Body of pancreas (tissue), 4 donors: Measurements from ENCODE around the gene ABCG1. TPM values are rescaled to one million over a fixed set of nuclear protein-coding genes. Genes with fewer than 3 reads are reported as not detected.
"Not testable (repeated sequence)": the region's sequence is repeated elsewhere in the genome, so short reads cannot be mapped to it uniquely, and the experiment has no call there.

Experiments
- ATAC-seq: fragments of 150-250 bp; one replicate; pipeline ENCODE4 v1.9.1; 2016
- DNase-seq, 4 donors: peaks; one replicate each; pipeline ENCODE4 v3.0.0-alpha.2; 2019
- H3K27ac ChIP-seq, 4 donors: fragments of 200-600 bp; sonication (generic); 1 replicate in 3 of 4; 2 replicates in 1 of 4; pipeline versions ENCODE4 v1.5.1 to v1.6.1; 2016 to 2019; ENCODE audit warnings: mild to moderate bottlenecking in 1 of 4, mixed read lengths in 1 of 4, moderate library complexity in 1 of 4
- H3K27me3 ChIP-seq, 2 donors: fragments of 200-600 bp; sonication (generic); one replicate each; pipeline ENCODE4 v1.6.0; 2016; ENCODE audit warnings: mild to moderate bottlenecking in 1 of 2
- H3K36me3 ChIP-seq, 2 donors: fragments of 200-600 bp; sonication (generic); replicated peaks in 1 of 2; 2 replicates each; pipeline ENCODE4 v1.5.1; 2016; ENCODE audit warnings: low read depth in 2 of 2; ENCODE audit not compliant: insufficient read depth in 1 of 2
- H3K4me1 ChIP-seq: fragments of 200-600 bp; sonication (generic); one replicate; pipeline ENCODE4 v1.6.0; 2016
- H3K4me3 ChIP-seq, 2 donors: fragments of 200-600 bp; sonication (generic); 1 replicate in 1 of 2; 2 replicates in 1 of 2; pipeline ENCODE4 v1.5.1; 2016 to 2019
- H3K9me3 ChIP-seq, 3 donors: fragments of 200-600 bp; sonication (generic); 1 replicate in 2 of 3; 2 replicates in 1 of 3; pipeline ENCODE4 v1.5.1; 2016
- POLR2A ChIP-seq, 3 donors: fragments of 450-650 bp; IDR thresholded peaks; one replicate each; pipeline ENCODE4 v1.6.1; 2016; ENCODE audit warnings: antibody characterized with exemption in 3 of 3, mild to moderate bottlenecking in 2 of 3
- WGBS, 2 donors: methylation state at CpG; one replicate each; pipeline ENCODE4 v1.1.5; 2017; 5-methylcytosine and 5-hydroxymethylcytosine counted together
- intact Hi-C: fragments of 100-400 bp; cut with DNase I; formaldehyde crosslinking; loops from one replicate; pipeline ENCODE4 v1.15.1; 2023
- total RNA-seq, 2 donors: library from RNA; depleted of rRNA; stranded (reverse); fragments of >200 nt; gene quantifications; one replicate each; pipeline ENCODE4 v1.1.0, GENCODE V29; 2016
- TF ChIP-seq, protein P1 (sequence below), 7 experiments: fragments of 450-650 bp in 4 of 7; fragments of 200-600 bp in 3 of 7; sonication (generic) in 3 of 7; IDR thresholded peaks; one replicate each; pipeline ENCODE4 v1.5.1; 2016 to 2019; ENCODE audit warnings: antibody characterized with exemption in 7 of 7

The ABCG1 gene
- total RNA-seq, 2 donors from 2014 or later: 7.5 to 7.6 TPM

DNA sequence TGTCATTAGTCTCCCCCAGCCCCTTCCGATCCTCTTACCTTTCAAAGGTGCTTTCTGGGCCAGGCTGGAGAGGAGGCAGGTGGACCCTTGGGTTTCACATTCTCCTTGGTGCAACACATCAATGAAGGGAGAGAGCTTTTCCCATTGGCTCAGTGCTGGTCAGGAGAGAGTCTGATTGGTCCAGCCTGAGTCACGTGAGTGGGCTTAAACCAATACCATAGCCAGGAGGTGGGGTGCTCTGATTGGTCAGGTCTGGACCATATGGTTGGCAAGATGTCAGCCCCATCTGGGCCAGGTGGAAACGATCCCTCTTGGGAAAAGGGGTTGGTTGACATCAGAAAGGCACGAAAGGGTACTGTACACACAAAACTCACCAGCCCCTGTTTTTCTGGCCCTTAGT is 44.8 kb upstream of the ABCG1 start:
- H3K36me3 ChIP-seq: no peaks in the 10 kb centered on the region
- H3K9me3 ChIP-seq: no peaks in the 10 kb centered on the region
- DNase-seq (no peak), ATAC-seq (no peak)
- no peak for TF ChIP-seq POLR2A (IDR thresholded peaks at IDR 0.05)
- TF ChIP-seq, protein P1, sequence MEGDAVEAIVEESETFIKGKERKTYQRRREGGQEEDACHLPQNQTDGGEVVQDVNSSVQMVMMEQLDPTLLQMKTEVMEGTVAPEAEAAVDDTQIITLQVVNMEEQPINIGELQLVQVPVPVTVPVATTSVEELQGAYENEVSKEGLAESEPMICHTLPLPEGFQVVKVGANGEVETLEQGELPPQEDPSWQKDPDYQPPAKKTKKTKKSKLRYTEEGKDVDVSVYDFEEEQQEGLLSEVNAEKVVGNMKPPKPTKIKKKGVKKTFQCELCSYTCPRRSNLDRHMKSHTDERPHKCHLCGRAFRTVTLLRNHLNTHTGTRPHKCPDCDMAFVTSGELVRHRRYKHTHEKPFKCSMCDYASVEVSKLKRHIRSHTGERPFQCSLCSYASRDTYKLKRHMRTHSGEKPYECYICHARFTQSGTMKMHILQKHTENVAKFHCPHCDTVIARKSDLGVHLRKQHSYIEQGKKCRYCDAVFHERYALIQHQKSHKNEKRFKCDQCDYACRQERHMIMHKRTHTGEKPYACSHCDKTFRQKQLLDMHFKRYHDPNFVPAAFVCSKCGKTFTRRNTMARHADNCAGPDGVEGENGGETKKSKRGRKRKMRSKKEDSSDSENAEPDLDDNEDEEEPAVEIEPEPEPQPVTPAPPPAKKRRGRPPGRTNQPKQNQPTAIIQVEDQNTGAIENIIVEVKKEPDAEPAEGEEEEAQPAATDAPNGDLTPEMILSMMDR (IDR thresholded peaks at IDR 0.05): no peak
- no peaks in the 10 kb centered on the region for H3K4me1 ChIP-seq
- intact Hi-C loops: no loop called here
- H3K27ac ChIP-seq: no peak overlapping the region
- H3K4me3 ChIP-seq: no peak overlapping the region
- no peaks in the 10 kb centered on the region for H3K27me3 ChIP-seq
- WGBS, 2 donors: 62 to 76% methylated on average over 3 to 4 of the region's 4 CpGs

DNA sequence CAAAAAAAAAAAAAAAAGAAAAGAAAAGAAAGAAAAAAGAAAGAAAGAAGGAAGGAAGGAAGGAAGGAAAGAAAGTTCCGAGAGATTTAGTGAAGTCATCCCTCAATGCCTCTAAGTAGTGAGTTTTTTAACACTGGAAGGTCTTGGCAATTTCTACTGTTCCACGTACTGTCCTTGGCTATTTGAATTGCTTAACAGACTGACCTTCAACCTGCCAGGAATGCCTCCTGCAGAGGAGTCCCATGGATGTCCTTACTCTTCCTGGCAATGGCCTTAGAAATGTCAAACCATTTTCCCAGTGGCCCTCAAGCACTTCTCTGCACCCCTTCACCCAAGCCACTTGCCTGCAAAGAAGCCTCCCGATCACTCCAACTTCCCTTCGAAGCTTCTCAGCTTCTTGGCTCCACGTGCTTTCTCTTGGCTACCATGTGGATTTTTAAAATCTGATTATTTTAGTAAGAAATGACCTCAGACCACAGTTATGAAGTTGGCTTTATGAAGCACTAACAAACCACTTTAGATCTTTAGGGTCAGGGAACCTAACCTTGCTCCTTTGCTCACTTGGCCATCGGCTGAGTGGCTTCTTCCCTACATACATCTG is 43.7 kb upstream of the ABCG1 start:
- TF ChIP-seq, protein P1 (IDR thresholded peaks at IDR 0.05): no peak
- no peak for TF ChIP-seq POLR2A (IDR thresholded peaks at IDR 0.05)
- Histone ChIP-seq H3K9me3 (no peaks in the 10 kb centered on the region), H3K27ac (no peak overlapping the region), H3K27me3 (no peaks in the 10 kb centered on the region), H3K4me1 (no peaks in the 10 kb centered on the region), H3K4me3 (no peak overlapping the region), H3K36me3 (no peaks in the 10 kb centered on the region)
- intact Hi-C loops: no loop called here
- DNase-seq (no peak), ATAC-seq (no peak)
- 70% methylated on average over 6 of the region's 6 CpGs for WGBS, 2 donors

DNA sequence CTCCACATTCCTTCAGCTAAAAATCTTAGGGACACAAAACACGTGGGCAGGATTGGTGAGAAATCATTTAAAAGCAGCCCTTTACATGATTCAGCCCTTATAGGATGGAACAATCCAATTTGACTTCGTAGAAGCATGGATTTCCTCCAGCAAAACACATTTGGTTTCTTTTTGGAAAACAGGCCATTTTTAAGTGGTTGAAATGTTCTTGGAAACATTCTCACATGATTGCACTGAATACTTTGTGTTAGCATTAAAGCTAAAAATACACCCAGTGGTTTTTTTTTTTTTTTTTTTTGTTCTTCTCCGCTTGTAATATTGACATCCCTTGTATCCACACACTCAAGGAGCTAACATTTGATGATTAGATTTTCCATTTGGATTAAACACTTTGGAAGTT is 42.1 kb upstream of the ABCG1 start:
- H3K27me3 ChIP-seq: no peaks in the 10 kb centered on the region
- DNase-seq (no peak), ATAC-seq (no peak)
- TF ChIP-seq, protein P1 (IDR thresholded peaks at IDR 0.05): no peak
- TF ChIP-seq POLR2A (IDR thresholded peaks at IDR 0.05): no peak
- intact Hi-C loops: no loop called here
- no peak overlapping the region for H3K27ac ChIP-seq
- no peaks in the 10 kb centered on the region for H3K36me3 ChIP-seq
- peaks cover 0 to 2% (median 0%) of the 10 kb centered on the region in 3 donors for H3K9me3 ChIP-seq
- WGBS, 2 donors: 56 to 71% methylated on average over 3 of the region's 3 CpGs
- no peak overlapping the region for H3K4me3 ChIP-seq
- H3K4me1 ChIP-seq: no peaks in the 10 kb centered on the region

DNA sequence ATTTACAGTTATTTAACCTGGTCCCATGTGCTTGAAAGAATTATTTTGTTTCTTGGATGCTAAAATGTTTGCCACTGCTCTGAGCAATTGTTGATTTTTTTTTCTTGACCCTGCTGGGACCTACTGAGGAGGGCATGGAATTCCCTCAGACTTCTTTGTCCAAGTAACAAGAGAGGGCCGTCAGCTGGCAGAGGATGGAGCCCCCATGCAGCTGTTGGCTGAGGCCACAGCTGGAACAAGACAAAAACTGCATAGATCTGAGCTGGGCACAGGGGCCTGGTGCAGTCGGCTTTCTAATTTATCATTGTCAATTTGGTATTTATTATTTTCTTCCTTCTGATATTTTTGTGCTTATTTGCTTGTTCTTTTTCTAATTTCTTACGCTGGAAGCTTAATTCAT is 39.6 kb upstream of the ABCG1 start:
- Histone ChIP-seq H3K27me3 (no peaks in the 10 kb centered on the region), H3K4me3 (no peak overlapping the region), H3K36me3 (no peaks in the 10 kb centered on the region), H3K4me1 (no peaks in the 10 kb centered on the region), H3K9me3 (peaks cover 0 to 2% (median 0%) of the 10 kb centered on the region in 3 donors), H3K27ac (no peak overlapping the region)
- no peak for DNase-seq
- WGBS, 2 donors: 54 to 55% methylated on average over 3 of the region's 3 CpGs
- intact Hi-C loops: no loop called here
- no peak for ATAC-seq
- no peak for TF ChIP-seq POLR2A (IDR thresholded peaks at IDR 0.05)
- TF ChIP-seq, protein P1 (IDR thresholded peaks at IDR 0.05): no peak

DNA sequence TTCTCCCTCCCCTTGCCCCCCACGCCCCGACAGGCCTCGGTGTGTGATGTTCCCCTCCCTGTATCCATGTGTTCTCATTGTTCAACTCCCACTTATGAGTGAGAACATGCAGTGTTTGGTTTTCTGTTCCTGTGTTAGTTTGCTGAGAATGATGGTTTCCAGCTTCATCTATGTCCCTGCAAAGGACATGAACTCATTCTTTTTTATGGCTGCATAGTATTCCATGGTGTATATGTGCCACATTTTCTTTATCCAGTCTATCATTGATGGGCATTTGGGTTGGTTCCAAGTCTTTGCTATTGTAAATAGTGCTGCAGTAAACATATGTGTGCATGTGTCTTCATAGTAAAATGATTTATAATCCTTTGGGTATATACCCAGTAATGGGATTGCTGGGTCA is 38.9 kb upstream of the ABCG1 start:
- DNase-seq, H3K36me3 ChIP-seq, H3K27me3 ChIP-seq, ATAC-seq, intact Hi-C loops, H3K9me3 ChIP-seq, H3K4me3 ChIP-seq, H3K27ac ChIP-seq, H3K4me1 ChIP-seq: not testable (repeated sequence)
- 85 to 92% methylated on average over 3 of the region's 3 CpGs for WGBS, 2 donors
